H1 (cell line): ENCODE data around the gene DENND4A. TPM values are rescaled to one million over a fixed set of nuclear protein-coding genes. Genes with fewer than 3 reads are reported as not detected.

ENCODE experiments used
- CTCF ChIA-PET: fragments of 300-600 bp; sonication (Branson Sonifier 250); formaldehyde crosslinking; loops from one replicate; lab custom pipeline; 2021; ENCODE audit not compliant: partially characterized antibody; lab: Charles Lee
- POLR2A ChIA-PET: fragments of 300-600 bp; sonication (Branson Sonifier 250); formaldehyde crosslinking; loops from one replicate; lab custom pipeline; 2021; ENCODE audit warnings: inconsistent platforms; ENCODE audit not compliant: partially characterized antibody; lab: Charles Lee
- DNase-seq, 2 experiments: peaks; one replicate each; pipeline versions ENCODE4 v3.0.0 to v3.0.0-alpha.2; 2010 to 2022; ENCODE audit warnings: low spot score in 2 of 2, low read depth in 1 of 2, mixed read lengths in 1 of 2
- FAIRE-seq: peaks from 2 replicates; lab custom pipeline; 2011; peaks lifted over from hg19 to GRCh38; lab: Jason Lieb, UNC
- H2AFZ ChIP-seq: 2 replicates; pipeline ENCODE4 v1.8.1; 2012; ENCODE audit warnings: low read length, inconsistent platforms
- H2AK5ac ChIP-seq: 2 replicates; pipeline ENCODE4 v1.6.1; 2013; ENCODE audit warnings: low read depth, low read length
- H2BK120ac ChIP-seq: replicated peaks from 2 replicates; pipeline ENCODE3; 2013; ENCODE audit warnings: low read depth, low read length, inconsistent platforms
- H2BK12ac ChIP-seq: 2 replicates; pipeline ENCODE4 v1.6.1; 2013; ENCODE audit warnings: low read depth, low read length
- H2BK15ac ChIP-seq: 2 replicates; pipeline ENCODE4 v1.6.1; 2013; ENCODE audit warnings: low read length
- H2BK20ac ChIP-seq: 2 replicates; pipeline ENCODE4 v1.6.1; 2013; ENCODE audit warnings: low read length
- H2BK5ac ChIP-seq: 2 replicates; pipeline ENCODE4 v1.6.1; 2013; ENCODE audit warnings: low read depth, low read length
- H3K14ac ChIP-seq: 2 replicates; pipeline ENCODE4 v1.6.1; 2013; ENCODE audit warnings: inconsistent platforms; ENCODE audit not compliant: insufficient read length
- H3K18ac ChIP-seq: 2 replicates; pipeline ENCODE4 v1.6.1; 2013; ENCODE audit warnings: low read length; ENCODE audit errors: extremely low read depth
- H3K23ac ChIP-seq: 2 replicates; pipeline ENCODE4 v1.6.1; 2013; ENCODE audit warnings: inconsistent platforms; ENCODE audit not compliant: insufficient read length
- H3K23me2 ChIP-seq: 2 replicates; pipeline ENCODE4 v1.6.1; 2013; ENCODE audit warnings: low read depth, low read length
- H3K27ac ChIP-seq: 2 replicates; pipeline ENCODE4 v1.6.1; 2011; ENCODE audit warnings: low read depth, low read length, inconsistent platforms
- H3K27me3 ChIP-seq, 4 experiments: replicated peaks in 1 of 4; 1 replicate in 1 of 4; 2 replicates in 3 of 4; pipeline versions ENCODE4 v1.6.1 to v1.8.1; 2011 to 2013; ENCODE audit warnings: low read length in 3 of 4, mild to moderate bottlenecking in 3 of 4, inconsistent platforms in 2 of 4, mixed read lengths in 2 of 4, moderate library complexity in 1 of 4; ENCODE audit not compliant: control insufficient read depth in 3 of 4, insufficient read depth in 3 of 4; ENCODE audit errors: extremely low read depth in 1 of 4
- H3K36me3 ChIP-seq, 4 experiments: 2 replicates each; pipeline versions ENCODE4 v1.6.1 to v1.8.1; 2011 to 2013; ENCODE audit warnings: mild to moderate bottlenecking in 4 of 4, low read length in 3 of 4, moderate library complexity in 2 of 4, control low read depth in 1 of 4, inconsistent platforms in 1 of 4; ENCODE audit not compliant: insufficient read depth in 4 of 4, control insufficient read depth in 2 of 4
- H3K4ac ChIP-seq: replicated peaks from 2 replicates; pipeline ENCODE3; 2013; ENCODE audit warnings: low read length, low read depth, mixed read lengths, inconsistent platforms; ENCODE audit not compliant: insufficient read length
- H3K4me1 ChIP-seq, 4 experiments: replicated peaks in 1 of 4; 1 replicate in 1 of 4; 2 replicates in 3 of 4; pipeline versions ENCODE4 v1.6.1 to v1.8.1; 2011 to 2013; ENCODE audit warnings: low read length in 3 of 4, inconsistent platforms in 2 of 4, mixed read lengths in 1 of 4; ENCODE audit not compliant: insufficient read depth in 4 of 4, control insufficient read depth in 3 of 4
- H3K4me2 ChIP-seq, 2 experiments: 2 replicates each; pipeline versions ENCODE4 v1.6.1 to v1.8.1; 2011 to 2013; ENCODE audit warnings: low read depth in 2 of 2, low read length in 2 of 2, control low read depth in 1 of 2, inconsistent platforms in 1 of 2, mild to moderate bottlenecking in 1 of 2; ENCODE audit not compliant: insufficient read depth in 1 of 2
- H3K4me3 ChIP-seq, 4 experiments: fragments of 200-600, 300-600 bp in 1 of 4; sonication (generic), shearing (Covaris generic), sonication (Bioruptor Twin) in 1 of 4; 2 replicates each; pipeline versions ENCODE4 v1.5.1 to v1.8.1; 2011 to 2016; ENCODE audit warnings: low read length in 4 of 4, low read depth in 3 of 4, control low read depth in 2 of 4, inconsistent platforms in 2 of 4, mild to moderate bottlenecking in 2 of 4, mixed read lengths in 1 of 4, moderate library complexity in 1 of 4; ENCODE audit not compliant: insufficient read depth in 2 of 4; ENCODE audit errors: extremely low read depth in 1 of 4
- H3K56ac ChIP-seq: replicated peaks from 2 replicates; pipeline ENCODE3; 2013; ENCODE audit warnings: low read depth, mild to moderate bottlenecking, mixed read lengths, low read length, inconsistent platforms; ENCODE audit not compliant: insufficient read length
- H3K79me1 ChIP-seq: 2 replicates; pipeline ENCODE4 v1.6.1; 2013; ENCODE audit warnings: low read depth, low read length, control low read depth
- H3K79me2 ChIP-seq, 2 experiments: 2 replicates each; pipeline versions ENCODE4 v1.6.1 to v1.8.1; 2012 to 2013; ENCODE audit warnings: low read length in 2 of 2, mild to moderate bottlenecking in 2 of 2, inconsistent platforms in 1 of 2; ENCODE audit not compliant: insufficient read depth in 2 of 2, control insufficient read depth in 1 of 2
- H3K9ac ChIP-seq, 4 experiments: replicated peaks in 1 of 4; 1 replicate in 1 of 4; 2 replicates in 3 of 4; pipeline versions ENCODE4 v1.6.1 to v1.8.1; 2011 to 2013; ENCODE audit warnings: low read depth in 3 of 4, low read length in 3 of 4, control low read depth in 2 of 4, mild to moderate bottlenecking in 2 of 4, moderate library complexity in 2 of 4, inconsistent platforms in 1 of 4; ENCODE audit errors: extremely low read depth in 1 of 4
- H3K9me3 ChIP-seq, 2 experiments: 2 replicates each; pipeline versions ENCODE4 v1.6.1 to v1.8.1; 2012 to 2013; ENCODE audit warnings: mild to moderate bottlenecking in 2 of 2, moderate library complexity in 2 of 2, control low read depth in 1 of 2, inconsistent platforms in 1 of 2, low read depth in 1 of 2, low read length in 1 of 2, mixed read lengths in 1 of 2; ENCODE audit not compliant: insufficient read depth in 2 of 2
- H4K20me1 ChIP-seq, 2 experiments: replicated peaks in 1 of 2; 2 replicates each; pipeline versions ENCODE3 to v1.8.1; 2011 to 2013; ENCODE audit warnings: inconsistent platforms in 2 of 2, low read length in 2 of 2, mild to moderate bottlenecking in 1 of 2; ENCODE audit not compliant: insufficient read depth in 2 of 2, control insufficient read depth in 1 of 2
- H4K5ac ChIP-seq: 2 replicates; pipeline ENCODE4 v1.6.1; 2013; ENCODE audit warnings: low read length, low read depth, mixed read lengths, inconsistent platforms; ENCODE audit not compliant: insufficient read length
- H4K8ac ChIP-seq: 2 replicates; pipeline ENCODE4 v1.8.0; 2013; ENCODE audit warnings: mild to moderate bottlenecking, moderate library complexity, low read length, inconsistent platforms; ENCODE audit not compliant: insufficient read depth; ENCODE audit errors: extremely low read depth
- H4K91ac ChIP-seq: replicated peaks from 2 replicates; pipeline ENCODE3; 2013; ENCODE audit warnings: low read length, mixed read lengths, inconsistent platforms; ENCODE audit not compliant: insufficient read length
- CTBP2 ChIP-seq: IDR thresholded peaks from 2 replicates; pipeline ENCODE4 v1.7.0; 2011; ENCODE audit warnings: borderline replicate concordance, mild to moderate bottlenecking, moderate library complexity, mixed read lengths, low read length; ENCODE audit not compliant: insufficient read depth, insufficient read length
- JUND ChIP-seq: IDR thresholded peaks from 2 replicates; pipeline ENCODE4 v1.6.1; 2011; ENCODE audit warnings: mild to moderate bottlenecking, improper control_type of control experiment, low read length
- TAF1 ChIP-seq: IDR thresholded peaks from 2 replicates; pipeline ENCODE4 v1.6.1; 2011; ENCODE audit warnings: mild to moderate bottlenecking, low read depth, low read length
- TAF7 ChIP-seq: optimal IDR thresholded peaks from 2 replicates; pipeline ENCODE3; 2011; ENCODE audit warnings: low read depth, mild to moderate bottlenecking, inconsistent platforms, low read length, moderate library complexity, borderline replicate concordance
- TCF12 ChIP-seq: IDR thresholded peaks from 2 replicates; pipeline ENCODE4 v1.6.1; 2011; ENCODE audit warnings: low read depth, mild to moderate bottlenecking, low read length
- WGBS, 2 experiments: shearing (Covaris generic) in 1 of 2; methylation state at CpG; one replicate each; pipeline versions ENCODE4 v1.1.6 to v1.1.7; 2013 to 2015; ENCODE audit warnings: low lambda C conversion rate in 2 of 2, mixed read lengths in 2 of 2, inconsistent platforms in 1 of 2, low coverage in 1 of 2, missing lambda C conversion rate in 1 of 2; ENCODE audit not compliant: insufficient replicate concordance in 2 of 2, insufficient coverage in 1 of 2, insufficient read length in 1 of 2; ENCODE audit errors: extremely low coverage in 1 of 2, missing lambda C conversion rate in 1 of 2; 5-methylcytosine and 5-hydroxymethylcytosine counted together
- polyA plus RNA-seq, 7 experiments: library from polyadenylated mRNA; depleted of rRNA in 3 of 7; stranded (reverse) in 5 of 7; unstranded in 2 of 7; fragments of >200 nt in 5 of 7; fragments of 200-250 nt in 2 of 7; gene quantifications; 1 replicate in 5 of 7; 2 replicates in 1 of 7; 4 replicates in 1 of 7; pipeline versions ENCODE4 v1.2.1 to v1.2.3, GENCODE V29; 2011 to 2013; ENCODE audit warnings: missing spikeins in 2 of 7, mixed read lengths in 2 of 7
- total RNA-seq: library from RNA; stranded (reverse); fragmentation: NEBNext Ultra II Directional; extraction: Animal tissue kit (Norgen Biotek cat#: 25700); gene quantifications from 2 replicates; pipeline ENCODE4 v1.2.1, GENCODE V29; 2021
- TF ChIP-seq, protein P1 (sequence below): IDR thresholded peaks from 2 replicates; pipeline ENCODE4 v1.6.1; 2012; ENCODE audit warnings: low read length, inconsistent platforms

The DENND4A gene
- total and polyA plus RNA-seq, 2 of the 8 experiments (the other 6 are each of a cell fraction or from before 2014, with no cell fraction given) = 1.3 to 4.7 TPM

DNA sequence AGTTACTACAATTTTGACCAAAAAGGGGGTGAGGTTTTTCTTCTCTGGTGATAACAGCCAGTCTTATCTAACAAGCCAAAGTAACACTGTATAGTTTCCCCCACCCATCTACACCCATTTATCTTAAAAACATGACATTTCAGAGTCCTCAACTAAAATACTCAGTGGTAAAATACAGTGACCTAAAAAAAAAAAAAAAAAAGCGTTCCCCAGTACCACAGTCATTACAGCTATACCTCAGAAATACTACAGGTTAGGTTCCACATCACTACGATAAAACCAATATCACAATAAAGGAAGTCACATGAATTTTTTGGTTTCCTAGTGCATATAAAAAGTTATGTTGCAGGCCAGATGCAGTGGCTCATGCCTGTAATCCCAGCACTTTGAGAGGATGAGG is 13.8 kb downstream of the DENND4A start:
- H3K9me3 ChIP-seq = no peaks in the 10 kb centered on the region
- CTCF ChIA-PET = interaction anchor here (0.5 to 1.0 kb wide), 4 partner anchors 46 to 561 kb away, joined by 3 to 5 read pairs (median 3); no protein-coding TSS in a partner anchor
- H4K20me1 ChIP-seq = no peaks in the 10 kb centered on the region
- no peak overlapping the region for H3K4me2 ChIP-seq
- no peak overlapping the region for H3K14ac ChIP-seq
- H3K36me3 ChIP-seq = no peaks in the 10 kb centered on the region
- no peaks in the 10 kb centered on the region for H3K79me2 ChIP-seq
- no peak overlapping the region for H4K5ac ChIP-seq
- H3K27ac ChIP-seq = no peak overlapping the region
- no peak for DNase-seq
- H2BK5ac ChIP-seq = no peak overlapping the region
- H3K23me2 ChIP-seq = no peaks in the 10 kb centered on the region; the same call in 1 of the 2 replicates
- H2BK12ac ChIP-seq = no peak overlapping the region
- no peak overlapping the region for H3K4me3 ChIP-seq
- H2BK120ac ChIP-seq = no peak overlapping the region
- no peak overlapping the region for H2BK15ac ChIP-seq
- no peak overlapping the region for H3K23ac ChIP-seq
- no peaks in the 10 kb centered on the region for H3K27me3 ChIP-seq
- no peak overlapping the region for H3K56ac ChIP-seq
- H2BK20ac ChIP-seq = no peak overlapping the region
- H4K91ac ChIP-seq = no peak overlapping the region
- no peaks in the 10 kb centered on the region for H3K4me1 ChIP-seq
- H3K18ac ChIP-seq = no peak overlapping the region
- POLR2A ChIA-PET = no interaction called here
- no peak for FAIRE-seq
- H3K9ac ChIP-seq = no peak overlapping the region
- H2AK5ac ChIP-seq = no peak overlapping the region
- no peak overlapping the region for H3K4ac ChIP-seq
- no peak overlapping the region for H2AFZ ChIP-seq
- H4K8ac ChIP-seq = no peak overlapping the region
- H3K79me1 ChIP-seq = no peaks in the 10 kb centered on the region
- 92% methylated on average over 2 of the region's 2 CpGs; no CpG with 5 or more reads in 1 of the 2 experiments for WGBS, 2 experiments
- TF ChIP-seq CTBP2 = no peak
- TF ChIP-seq JUND = no peak
- no peak for TF ChIP-seq TAF7
- no peak for TF ChIP-seq TCF12
- TF ChIP-seq, protein P1, sequence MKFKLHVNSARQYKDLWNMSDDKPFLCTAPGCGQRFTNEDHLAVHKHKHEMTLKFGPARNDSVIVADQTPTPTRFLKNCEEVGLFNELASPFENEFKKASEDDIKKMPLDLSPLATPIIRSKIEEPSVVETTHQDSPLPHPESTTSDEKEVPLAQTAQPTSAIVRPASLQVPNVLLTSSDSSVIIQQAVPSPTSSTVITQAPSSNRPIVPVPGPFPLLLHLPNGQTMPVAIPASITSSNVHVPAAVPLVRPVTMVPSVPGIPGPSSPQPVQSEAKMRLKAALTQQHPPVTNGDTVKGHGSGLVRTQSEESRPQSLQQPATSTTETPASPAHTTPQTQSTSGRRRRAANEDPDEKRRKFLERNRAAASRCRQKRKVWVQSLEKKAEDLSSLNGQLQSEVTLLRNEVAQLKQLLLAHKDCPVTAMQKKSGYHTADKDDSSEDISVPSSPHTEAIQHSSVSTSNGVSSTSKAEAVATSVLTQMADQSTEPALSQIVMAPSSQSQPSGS = no peak
- TF ChIP-seq TAF1 = no peak
